Stimulated activated CD4-positive, alpha-beta T cell treated with anti-CD3 and anti-CD28 coated beads, Interleukin-12 subunit alpha, Interleukin-12 subunit beta, amount 100 ng/mL, for 48 hours (primary cell): ENCODE data around the gene PCDH17.

Experiments
- DNase-seq, 3 donors: peaks; one replicate each; pipeline ENCODE4 v3.0.0-alpha.2; 2020; ENCODE audit warnings: low read depth in 2 of 3, low spot score in 1 of 3

Gene PCDH17

GRCh38 chr13:57635541-57636085 lies 4.1 kb downstream of the PCDH17 start:
- no peak for DNase-seq

GRCh38 chr13:57636816-57637215 lies 5.3 kb downstream of the PCDH17 start:
- DNase-seq = no peak

- no peak for DNase-seq
Observed at GRCh38 chr13:57637515-57637914, 6.0 kb downstream of the PCDH17 start.

GRCh38 chr13:57638186-57638890 lies 6.8 kb downstream of the PCDH17 start:
- no peak for DNase-seq

- DNase-seq = no peak
Observed at GRCh38 chr13:57640607-57641006, 9.1 kb downstream of the PCDH17 start.

GRCh38 chr13:57641051-57641450 lies 9.5 kb downstream of the PCDH17 start:
- no peak for DNase-seq

GRCh38 chr13:57644106-57644505 lies 12.6 kb downstream of the PCDH17 start:
- no peak for DNase-seq

- DNase-seq = no peak
Observed at GRCh38 chr13:57653229-57653989, 21.9 kb downstream of the PCDH17 start.

GRCh38 chr13:57665481-57665880 lies 33.9 kb downstream of the PCDH17 start:
- no peak for DNase-seq

GRCh38 chr13:57666131-57666953 lies 34.8 kb downstream of the PCDH17 start:
- DNase-seq = no peak

GRCh38 chr13:57672168-57672567 lies 40.6 kb downstream of the PCDH17 start:
- DNase-seq = no peak

GRCh38 chr13:57673197-57673596 lies 41.7 kb downstream of the PCDH17 start:
- DNase-seq = no peak

GRCh38 chr13:57675526-57675925 lies 44.0 kb downstream of the PCDH17 start:
- DNase-seq = no peak

- DNase-seq = no peak
Observed at GRCh38 chr13:57680609-57681008, 49.1 kb downstream of the PCDH17 start.

GRCh38 chr13:57682128-57682716 lies 50.7 kb downstream of the PCDH17 start:
- no peak for DNase-seq

GRCh38 chr13:57698851-57699250 lies 67.3 kb downstream of the PCDH17 start:
- DNase-seq = no peak

GRCh38 chr13:57704031-57704430 lies 72.5 kb downstream of the PCDH17 start:
- DNase-seq = no peak

GRCh38 chr13:57716295-57716694 lies 84.8 kb downstream of the PCDH17 start:
- DNase-seq = no peak

- no peak for DNase-seq
Observed at GRCh38 chr13:57724486-57725272, 93.1 kb downstream of the PCDH17 start.

- no peak for DNase-seq
Observed at GRCh38 chr13:57725480-57725879, 93.9 kb downstream of the PCDH17 start.
